Astrocyte (in vitro differentiated cells and primary cell): Measurements from ENCODE around the gene DDX47. TPM values are rescaled to one million over a fixed set of nuclear protein-coding genes. Genes with fewer than 3 reads are reported as not detected.

Source experiments
- DNase-seq: peaks from one replicate; pipeline ENCODE4 v3.0.0-alpha.2; 2010; ENCODE audit warnings: low read depth
- FAIRE-seq: peaks from 2 replicates; lab custom pipeline; 2011; peaks lifted over from hg19 to GRCh38; lab: Jason Lieb, UNC
- H2AFZ ChIP-seq: 2 replicates; pipeline ENCODE4 v1.6.0; 2012; ENCODE audit warnings: low read depth, low read length, inconsistent platforms
- H3K27ac ChIP-seq: 2 replicates; pipeline ENCODE4 v1.5.1; 2011; ENCODE audit warnings: low read depth, low read length, inconsistent platforms
- H3K27me3 ChIP-seq: 2 replicates; pipeline ENCODE4 v1.6.0; 2011; ENCODE audit warnings: low read length, inconsistent platforms; ENCODE audit not compliant: insufficient read depth
- H3K36me3 ChIP-seq: 2 replicates; pipeline ENCODE4 v1.5.1; 2011; ENCODE audit warnings: low read length, inconsistent platforms; ENCODE audit not compliant: insufficient read depth
- H3K4me1 ChIP-seq: 2 replicates; pipeline ENCODE4 v1.5.1; 2011; ENCODE audit warnings: low read length, inconsistent platforms; ENCODE audit not compliant: insufficient read depth
- H3K4me2 ChIP-seq: 2 replicates; pipeline ENCODE4 v1.6.0; 2012; ENCODE audit warnings: low read length, inconsistent platforms
- H3K4me3 ChIP-seq: 2 replicates; pipeline ENCODE4 v1.5.1; 2011; ENCODE audit warnings: low read depth, mild to moderate bottlenecking, low read length, inconsistent platforms; ENCODE audit not compliant: insufficient read depth
- H3K79me2 ChIP-seq: 2 replicates; pipeline ENCODE4 v1.6.0; 2012; ENCODE audit warnings: mild to moderate bottlenecking, low read length, inconsistent platforms; ENCODE audit not compliant: insufficient read depth
- H3K9ac ChIP-seq: 2 replicates; pipeline ENCODE4 v1.6.0; 2012; ENCODE audit warnings: mild to moderate bottlenecking, low read length, inconsistent platforms
- H3K9me3 ChIP-seq: 2 replicates; pipeline ENCODE4 v1.5.1; 2012; ENCODE audit warnings: low read depth, mild to moderate bottlenecking, low read length, inconsistent platforms; ENCODE audit not compliant: insufficient read depth
- H4K20me1 ChIP-seq: 2 replicates; pipeline ENCODE4 v1.6.0; 2012; ENCODE audit warnings: low read length, inconsistent platforms; ENCODE audit not compliant: insufficient read depth
- H3K27ac Mint-ChIP-seq: one replicate; pipeline ENCODE4 v1.8.0; 2021; ENCODE audit warnings: mild to moderate bottlenecking, mixed read lengths; ENCODE audit not compliant: unreplicated experiment
- H3K27me3 Mint-ChIP-seq: one replicate; pipeline ENCODE4 v1.8.0; 2021; ENCODE audit warnings: low read depth, mixed read lengths; ENCODE audit not compliant: unreplicated experiment
- H3K36me3 Mint-ChIP-seq: one replicate; pipeline ENCODE4 v1.8.0; 2021; ENCODE audit warnings: low read depth, mixed read lengths; ENCODE audit not compliant: unreplicated experiment
- H3K4me1 Mint-ChIP-seq: one replicate; pipeline ENCODE4 v1.8.0; 2021; ENCODE audit warnings: low read depth, mixed read lengths; ENCODE audit not compliant: unreplicated experiment
- H3K4me3 Mint-ChIP-seq: one replicate; pipeline ENCODE4 v1.8.0; 2021; ENCODE audit warnings: mild to moderate bottlenecking, moderate library complexity, mixed read lengths; ENCODE audit not compliant: unreplicated experiment
- H3K9me3 Mint-ChIP-seq: one replicate; pipeline ENCODE4 v1.8.0; 2021; ENCODE audit warnings: mild to moderate bottlenecking, mixed read lengths; ENCODE audit not compliant: unreplicated experiment
- EZH2 ChIP-seq: IDR thresholded peaks from 2 replicates; pipeline ENCODE4 v1.6.1; 2012; ENCODE audit warnings: mild to moderate bottlenecking, low read length, inconsistent platforms; ENCODE audit not compliant: insufficient read depth
- total RNA-seq: library from RNA; stranded (reverse); gene quantifications from 2 replicates; pipeline ENCODE4 v1.2.1, GENCODE V29; 2021
- TF ChIP-seq, protein P1 (sequence below): IDR thresholded peaks from 2 replicates; pipeline ENCODE4 v1.5.1; 2011; ENCODE audit warnings: low read depth, mild to moderate bottlenecking, inconsistent platforms, low read length, moderate library complexity; ENCODE audit not compliant: insufficient read depth

Gene DDX47
- total RNA-seq, 1 donor from 2014 or later: 62.1 TPM

DNA sequence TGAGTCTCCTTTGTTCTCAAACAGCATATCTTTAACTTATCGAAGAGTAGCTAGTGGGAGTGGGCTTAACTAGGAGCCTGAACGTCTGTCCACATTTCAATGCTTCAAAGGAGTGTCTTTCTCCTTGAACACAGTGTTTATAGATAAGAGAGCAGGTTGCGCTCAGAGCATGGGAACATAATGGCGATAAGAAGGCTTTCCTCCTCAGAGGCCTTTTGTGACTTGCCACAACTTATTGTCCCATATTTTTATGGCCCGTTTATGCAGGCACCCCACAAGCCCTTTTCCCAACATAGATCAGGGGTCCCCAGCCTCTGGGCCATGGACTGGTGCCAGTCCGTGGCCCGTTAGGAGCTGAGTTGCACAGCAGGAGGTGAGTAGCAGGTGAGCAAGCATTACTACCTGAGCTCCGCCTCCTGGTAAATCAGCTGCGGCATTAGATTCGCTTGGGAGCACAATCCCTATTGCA lies 2.6 kb upstream of the DDX47 start:
- Mint-ChIP-seq H3K36me3 (peaks cover 3% of the 10 kb centered on the region), H3K9me3 (no peaks in the 10 kb centered on the region), H3K4me1 (peaks cover 11% of the 10 kb centered on the region), H3K4me3 (no peak overlapping the region), H3K27ac (no peak overlapping the region), H3K27me3 (no peaks in the 10 kb centered on the region)
- DNase-seq (no peak), FAIRE-seq (no peak)
- Histone ChIP-seq H3K9me3 (no peaks in the 10 kb centered on the region), H3K79me2 (peaks cover 25% of the 10 kb centered on the region), H4K20me1 (no peaks in the 10 kb centered on the region), H3K27ac (no peak overlapping the region), H3K4me1 (peaks cover 26% of the 10 kb centered on the region), H3K27me3 (no peaks in the 10 kb centered on the region), H2AFZ (no peak overlapping the region), H3K36me3 (peaks cover 11% of the 10 kb centered on the region), H3K9ac (no peak overlapping the region), H3K4me2 (no peak overlapping the region), H3K4me3 (no peak overlapping the region)
- TF ChIP-seq, protein P1, sequence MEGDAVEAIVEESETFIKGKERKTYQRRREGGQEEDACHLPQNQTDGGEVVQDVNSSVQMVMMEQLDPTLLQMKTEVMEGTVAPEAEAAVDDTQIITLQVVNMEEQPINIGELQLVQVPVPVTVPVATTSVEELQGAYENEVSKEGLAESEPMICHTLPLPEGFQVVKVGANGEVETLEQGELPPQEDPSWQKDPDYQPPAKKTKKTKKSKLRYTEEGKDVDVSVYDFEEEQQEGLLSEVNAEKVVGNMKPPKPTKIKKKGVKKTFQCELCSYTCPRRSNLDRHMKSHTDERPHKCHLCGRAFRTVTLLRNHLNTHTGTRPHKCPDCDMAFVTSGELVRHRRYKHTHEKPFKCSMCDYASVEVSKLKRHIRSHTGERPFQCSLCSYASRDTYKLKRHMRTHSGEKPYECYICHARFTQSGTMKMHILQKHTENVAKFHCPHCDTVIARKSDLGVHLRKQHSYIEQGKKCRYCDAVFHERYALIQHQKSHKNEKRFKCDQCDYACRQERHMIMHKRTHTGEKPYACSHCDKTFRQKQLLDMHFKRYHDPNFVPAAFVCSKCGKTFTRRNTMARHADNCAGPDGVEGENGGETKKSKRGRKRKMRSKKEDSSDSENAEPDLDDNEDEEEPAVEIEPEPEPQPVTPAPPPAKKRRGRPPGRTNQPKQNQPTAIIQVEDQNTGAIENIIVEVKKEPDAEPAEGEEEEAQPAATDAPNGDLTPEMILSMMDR: no peak
- TF ChIP-seq EZH2: no peak

DNA sequence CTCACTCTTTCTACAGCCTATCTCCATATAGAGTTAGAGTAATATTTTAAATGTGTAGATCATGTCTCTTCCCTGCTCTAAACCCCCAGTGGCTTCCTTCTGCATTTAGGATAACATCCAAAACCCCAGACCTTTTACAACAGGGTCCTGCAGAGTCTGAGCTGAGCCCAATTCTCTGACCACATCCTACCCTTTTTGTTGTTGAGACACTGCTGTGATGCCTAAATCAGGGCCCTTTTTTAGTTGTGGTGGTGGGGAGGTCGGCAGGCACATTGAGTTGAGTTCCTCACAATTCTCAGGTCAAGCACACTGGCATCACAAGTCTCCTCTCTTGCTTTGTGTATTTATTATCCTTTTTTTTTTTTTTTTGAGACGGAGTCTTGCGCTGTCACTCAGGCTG lies 1.8 kb upstream of the DDX47 start:
- FAIRE-seq (no peak), DNase-seq (no peak)
- H3K36me3 Mint-ChIP-seq: peaks cover 7% of the 10 kb centered on the region

DNA sequence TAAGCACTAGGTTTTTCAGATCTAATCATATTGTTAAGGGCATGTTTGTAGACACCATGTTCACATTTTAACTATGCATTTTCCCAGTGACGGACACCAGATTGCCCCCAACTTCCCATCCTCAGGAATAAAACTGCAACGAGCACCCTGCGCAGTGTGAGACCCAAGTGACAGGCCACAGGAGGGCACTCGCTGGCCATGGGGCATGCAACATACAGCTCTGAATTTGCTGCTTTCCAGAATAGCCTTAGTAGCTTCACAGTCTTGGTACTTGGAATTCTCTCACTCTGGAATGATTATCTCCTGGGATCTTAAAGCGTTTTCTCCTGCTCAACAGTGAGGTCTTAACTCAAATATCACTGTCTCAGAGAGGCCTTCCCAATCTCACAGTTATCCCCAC lies 972 bp upstream of the DDX47 start:
- no peak overlapping the region for H3K4me2 ChIP-seq
- H3K9ac ChIP-seq: no peak overlapping the region
- H2AFZ ChIP-seq: no peak overlapping the region
- H3K4me1 Mint-ChIP-seq: peaks cover 20% of the 10 kb centered on the region
- H3K27ac ChIP-seq: no peak overlapping the region
- H4K20me1 ChIP-seq: no peaks in the 10 kb centered on the region
- no peaks in the 10 kb centered on the region for H3K27me3 ChIP-seq
- DNase-seq: no peak
- H3K27me3 Mint-ChIP-seq: no peaks in the 10 kb centered on the region
- H3K36me3 Mint-ChIP-seq: peaks cover 7% of the 10 kb centered on the region
- peaks cover 41% of the 10 kb centered on the region for H3K79me2 ChIP-seq
- no peak overlapping the region for H3K4me3 ChIP-seq
- no peaks in the 10 kb centered on the region for H3K9me3 Mint-ChIP-seq
- no peak overlapping the region for H3K27ac Mint-ChIP-seq
- TF ChIP-seq EZH2: no peak
- TF ChIP-seq, protein P1: no peak
- H3K36me3 ChIP-seq: peaks cover 11% of the 10 kb centered on the region
- FAIRE-seq: no peak
- H3K4me3 Mint-ChIP-seq: no peak overlapping the region
- H3K9me3 ChIP-seq: no peaks in the 10 kb centered on the region
- H3K4me1 ChIP-seq: peaks cover 29% of the 10 kb centered on the region

More for the DNA sequence above, 1.8 kb upstream of the DDX47 start:
- H3K36me3 ChIP-seq: peaks cover 11% of the 10 kb centered on the region
- H3K4me3 ChIP-seq: no peak overlapping the region
- H3K9ac ChIP-seq: no peak overlapping the region
- peaks cover 27% of the 10 kb centered on the region for H3K4me1 ChIP-seq
- H3K9me3 ChIP-seq: no peaks in the 10 kb centered on the region
- H3K27ac ChIP-seq: no peak overlapping the region
- no peaks in the 10 kb centered on the region for H3K27me3 ChIP-seq
- no peak overlapping the region for H3K27ac Mint-ChIP-seq
- peaks cover 32% of the 10 kb centered on the region for H3K79me2 ChIP-seq
- no peaks in the 10 kb centered on the region for H3K9me3 Mint-ChIP-seq
- H2AFZ ChIP-seq: no peak overlapping the region
- no peak for TF ChIP-seq EZH2
- TF ChIP-seq, protein P1: no peak
- H3K4me3 Mint-ChIP-seq: no peak overlapping the region
- no peaks in the 10 kb centered on the region for H4K20me1 ChIP-seq
- peaks cover 17% of the 10 kb centered on the region for H3K4me1 Mint-ChIP-seq
- H3K4me2 ChIP-seq: no peak overlapping the region
- no peaks in the 10 kb centered on the region for H3K27me3 Mint-ChIP-seq
